K562 (cell line): ENCODE results near the gene IDH2. TPM values are rescaled to one million over a fixed set of nuclear protein-coding genes. Genes with fewer than 3 reads are reported as not detected.

Source experiments
- ATAC-seq: fragments of 200-7000 bp; cut with Tn5 transposase; 3 replicates; pipeline ENCODE4 v1.9.1; 2020; ENCODE audit warnings: moderate library complexity
- BruUV-seq: library from RNA; stranded (reverse); fragments of 400-500 nt; replicated peaks from 2 replicates; lab custom pipeline; 2021; lab: Mats Ljungman, UMichigan
- CTCF ChIA-PET: fragments of 300-600 bp; formaldehyde crosslinking; extraction: SDS; loops from one replicate; lab custom pipeline; 2021; ENCODE audit warnings: low intra/inter-chr PET ratio; lab: Yijun Ruan, JAX
- POLR2A ChIA-PET: fragments of 300-600, 350-650 bp; sonication (Branson Sonifier 250); formaldehyde crosslinking; extraction: SDS; loops from one replicate; lab custom pipeline; 2021; ENCODE audit warnings: antibody characterized with exemption, inconsistent platforms; lab: Yijun Ruan, JAX
- DNase-seq, 4 experiments: peaks; one replicate each; pipeline versions ENCODE4 v3.0.0 to v3.0.0-alpha.2; 2011 to 2018; ENCODE audit warnings: low spot score in 3 of 4, mixed read lengths in 3 of 4; ENCODE audit errors: extremely low read depth in 1 of 4
- FAIRE-seq: peaks from 2 replicates; lab custom pipeline; 2011; peaks lifted over from hg19 to GRCh38; lab: Jason Lieb, UNC
- H2AFZ ChIP-seq: 2 replicates; pipeline ENCODE4 v1.6.0; 2011; ENCODE audit warnings: low read depth, low read length, control low read depth, inconsistent platforms
- H3K27ac ChIP-seq: fragments of 200-600 bp; 3 replicates; pipeline ENCODE4 v1.8.0; 2011; ENCODE audit warnings: low read depth, mild to moderate bottlenecking, control low read depth, inconsistent platforms, low read length, moderate library complexity, mixed read lengths; ENCODE audit errors: extremely low read depth
- H3K27me3 ChIP-seq, 2 experiments: fragments of 300-600 bp in 1 of 2; 2 replicates in 1 of 2; 3 replicates in 1 of 2; pipeline versions ENCODE4 v1.6.0 to v1.8.0; 2011; ENCODE audit warnings: inconsistent platforms in 2 of 2, low read length in 2 of 2, mild to moderate bottlenecking in 1 of 2, mixed read lengths in 1 of 2, moderate library complexity in 1 of 2; ENCODE audit not compliant: control insufficient read depth in 2 of 2, insufficient read depth in 2 of 2
- H3K36me3 ChIP-seq: fragments of 300-600 bp; 3 replicates; pipeline ENCODE4 v1.8.0; 2011; ENCODE audit warnings: mild to moderate bottlenecking, low read length, inconsistent platforms; ENCODE audit not compliant: control insufficient read depth, insufficient read depth
- H3K4me1 ChIP-seq, 2 experiments: fragments of 200-600 bp in 1 of 2; replicated peaks in 1 of 2; 2 replicates in 1 of 2; 3 replicates in 1 of 2; pipeline versions ENCODE4 v1.5.1 to v1.8.0; 2011; ENCODE audit warnings: inconsistent platforms in 2 of 2, low read length in 2 of 2, mild to moderate bottlenecking in 1 of 2, mixed read lengths in 1 of 2, moderate library complexity in 1 of 2; ENCODE audit not compliant: control insufficient read depth in 2 of 2, insufficient read depth in 2 of 2
- H3K4me2 ChIP-seq: 2 replicates; pipeline ENCODE4 v1.6.1; 2011; ENCODE audit warnings: low read length, control low read depth, inconsistent platforms, mixed read lengths; ENCODE audit not compliant: insufficient read depth
- H3K4me3 ChIP-seq: fragments of 200-600 bp; sonication (generic), shearing (Covaris generic); 2 replicates; pipeline ENCODE4 v1.5.1; 2016; ENCODE audit warnings: control low read depth, inconsistent platforms
- H3K79me2 ChIP-seq: fragments of 200-600 bp; 3 replicates; pipeline ENCODE4 v1.8.0; 2011; ENCODE audit warnings: low read length, inconsistent platforms; ENCODE audit not compliant: control insufficient read depth, insufficient read depth
- H3K9ac ChIP-seq, 2 experiments: 2 replicates each; pipeline versions ENCODE4 v1.6.0 to v1.6.1; 2011; ENCODE audit warnings: low read depth in 2 of 2, low read length in 2 of 2, control low read depth in 1 of 2, inconsistent platforms in 1 of 2, mild to moderate bottlenecking in 1 of 2, mixed read lengths in 1 of 2; ENCODE audit not compliant: insufficient read depth in 1 of 2
- H3K9me1 ChIP-seq: one replicate; pipeline ENCODE4 v1.6.0; 2011; ENCODE audit warnings: inconsistent platforms, mild to moderate bottlenecking, low read length, moderate library complexity; ENCODE audit not compliant: control insufficient read depth, insufficient read depth
- H3K9me3 ChIP-seq: replicated peaks from 2 replicates; pipeline ENCODE4 v1.5.1; 2011; ENCODE audit warnings: low read depth, low read length, inconsistent platforms; ENCODE audit not compliant: control insufficient read depth, insufficient read depth
- H4K20me1 ChIP-seq: replicated peaks from 2 replicates; pipeline ENCODE4 v1.6.1; 2011; ENCODE audit warnings: low read length, inconsistent platforms, mixed read lengths; ENCODE audit not compliant: control insufficient read depth, insufficient read depth
- ARNT ChIP-seq, 2 experiments: fragments of 450-650 bp; IDR thresholded peaks; 2 replicates each; pipeline ENCODE4 v1.6.1; 2016; ENCODE audit warnings: mild to moderate bottlenecking in 1 of 2
- ATF7 ChIP-seq: fragments of 450-650 bp; IDR thresholded peaks from 2 replicates; pipeline ENCODE4 v1.7.1; 2014; ENCODE audit warnings: mild to moderate bottlenecking, moderate library complexity
- HDAC1 ChIP-seq, 2 experiments: fragments of 450-650 bp; IDR thresholded peaks; 2 replicates each; pipeline ENCODE4 v1.6.1; 2016 to 2017; ENCODE audit warnings: inconsistent platforms in 1 of 2, mild to moderate bottlenecking in 1 of 2, moderate library complexity in 1 of 2
- KLF1 ChIP-seq: fragments of 450-650 bp; IDR thresholded peaks from 2 replicates; pipeline ENCODE4 v1.6.1; 2016; ENCODE audit warnings: missing genetic modification characterization, missing compliant biosample characterization
- MTA2 ChIP-seq: fragments of 450-650 bp; IDR thresholded peaks from 2 replicates; pipeline ENCODE4 v1.6.1; 2016; ENCODE audit warnings: low read depth
- SMAD4 ChIP-seq: fragments of 250-450 bp; sonication (Bioruptor Pico); conservative IDR thresholded peaks from 2 replicates; pipeline ENCODE4 v1.8.0; 2021; ENCODE audit warnings: inconsistent platforms, mild to moderate bottlenecking, moderate library complexity
- TBL1XR1 ChIP-seq, 2 experiments: IDR thresholded peaks; 2 replicates each; pipeline ENCODE4 v1.6.1; 2012; ENCODE audit warnings: improper control_type of control experiment in 2 of 2, low read length in 2 of 2, mild to moderate bottlenecking in 1 of 2
- TRIM24 ChIP-seq, 2 experiments: fragments of 450-650 bp; IDR thresholded peaks; 2 replicates each; pipeline ENCODE4 v1.6.1; 2016
- TRIM28 ChIP-seq: fragments of 450-650 bp; IDR thresholded peaks from 2 replicates; pipeline ENCODE4 v1.6.1; 2017
- ZNF436 ChIP-seq: fragments of 250-450, 450-650 bp; sonication (Bioruptor Pico); formaldehyde crosslinking; IDR thresholded peaks from 2 replicates; pipeline ENCODE4 v1.7.0; 2020; ENCODE audit warnings: mild to moderate bottlenecking
- WGBS: fragments of 100-300 bp; shearing (Covaris generic); methylation state at CpG from one replicate; pipeline ENCODE4 v1.1.6; 2016; ENCODE audit warnings: low coverage, mixed read lengths; ENCODE audit not compliant: insufficient coverage; ENCODE audit errors: missing lambda C conversion rate; 5-methylcytosine and 5-hydroxymethylcytosine counted together
- in situ Hi-C: fragments of 300-500 bp; cut with MboI; formaldehyde crosslinking; loops from 4 replicates; pipeline ENCODE4 v1.15.0; 2018; ENCODE audit warnings: inconsistent platforms, mixed read lengths
- intact Hi-C: fragments of 100-400 bp; cut with micrococcal nuclease; formaldehyde crosslinking; loops from 2 replicates; pipeline ENCODE4 v1.14.2; 2022
- polyA plus RNA-seq, 8 experiments: library from polyadenylated mRNA; depleted of rRNA in 4 of 8; stranded (reverse) in 5 of 8; unstranded in 3 of 8; fragments of >200 nt; fragmentation: Nextera tagmentation in 2 of 8; fragmentation: Illumina TruSeq in 1 of 8; extraction: Ambion mirVana in 2 of 8; extraction: Trizol in 1 of 8; gene quantifications; 2 replicates each; pipeline versions ENCODE4 v1.2.1 to v1.2.3, GENCODE V29; 2011 to 2014; ENCODE audit warnings: inconsistent platforms in 1 of 8, missing spikeins in 1 of 8
- total RNA-seq, 7 experiments: library from RNA; depleted of rRNA in 6 of 7; stranded (reverse); fragments of >200 nt in 6 of 7; fragmentation: Illumina TruSeq in 2 of 7; extraction: Trizol in 2 of 7; gene quantifications; 2 replicates each; pipeline versions ENCODE4 v1.2.1 to v1.2.3, GENCODE V29; 2011 to 2021; ENCODE audit warnings: low replicate concordance in 1 of 7
- TF ChIP-seq, protein P1 (sequence below): sonication (generic); formaldehyde crosslinking; IDR thresholded peaks from 2 replicates; pipeline ENCODE4 v1.8.0; 2022; ENCODE audit warnings: missing genetic modification reagents, mild to moderate bottlenecking, moderate library complexity, borderline replicate concordance
- TF ChIP-seq, protein P2 (sequence below), 2 experiments: fragments of 150-350 bp in 1 of 2; IDR thresholded peaks; 2 replicates each; pipeline ENCODE4 v1.6.1; 2012 to 2016; ENCODE audit warnings: low read depth in 2 of 2, low read length in 2 of 2, mild to moderate bottlenecking in 1 of 2, moderate library complexity in 1 of 2
- TF ChIP-seq, protein P3 (sequence below), 2 experiments: fragments of 450-650 bp; IDR thresholded peaks; 2 replicates each; pipeline ENCODE4 v1.6.1; 2016
- TF ChIP-seq, protein P4 (sequence below): fragments of 450-650 bp; IDR thresholded peaks from 2 replicates; pipeline ENCODE4 v1.6.1; 2016

Gene IDH2
- total and polyA plus RNA-seq, 9 of the 15 experiments (the other 6 are each of a cell fraction or from before 2014, with no cell fraction given) = 0.70 to 99.9 (median 59.2) TPM

DNA sequence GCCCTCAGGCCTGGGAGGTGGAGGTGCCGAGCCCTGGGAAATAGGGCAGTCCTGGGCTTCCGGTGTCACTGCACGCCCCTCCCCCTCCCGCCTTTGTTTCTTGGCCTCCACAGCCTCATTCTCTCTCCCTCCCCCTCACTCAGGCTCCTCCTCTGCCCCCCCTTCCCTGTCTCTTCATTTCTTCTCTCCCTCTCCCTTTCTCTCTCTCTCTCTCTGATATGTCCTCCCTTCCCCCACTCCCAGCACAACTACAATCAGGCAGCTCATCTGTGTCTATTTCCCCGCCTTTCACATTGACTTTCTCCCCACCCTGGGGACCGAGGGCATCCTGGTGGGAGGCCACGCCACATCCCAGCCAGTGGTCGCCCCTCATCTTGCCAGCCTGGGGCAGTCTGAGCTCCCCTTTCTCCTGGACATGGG is 40.2 kb downstream of the IDH2 start:
- WGBS = 38% methylated on average over 4 of the region's 8 CpGs
- Histone ChIP-seq H4K20me1 (no peaks in the 10 kb centered on the region), H2AFZ (peak overlapping the region; percentile 80), H3K4me3 (no peak overlapping the region), H3K9me3 (no peaks in the 10 kb centered on the region), H3K27me3 (no peaks in the 10 kb centered on the region), H3K27ac (peak overlapping the region; percentile 85), H3K9me1 (no peaks in the 10 kb centered on the region), H3K9ac (peak overlapping the region; percentile 68 to 80), H3K36me3 (no peaks in the 10 kb centered on the region), H3K79me2 (peaks cover 7% of the 10 kb centered on the region; the same call in 2 of the 3 replicates), H3K4me1 (peaks cover 52 to 56% of the 10 kb centered on the region in 2 experiments), H3K4me2 (peak overlapping the region; percentile 66)
- peak; percentile 81 for FAIRE-seq
- peak; percentile 79 to 93 (median 86) for DNase-seq
- no TSS peak for BruUV-seq
- POLR2A ChIA-PET = no interaction called here
- intact Hi-C loops (no loop called here), in situ Hi-C loops (no loop called here)
- peak; percentile 88 for ATAC-seq
- CTCF ChIA-PET = no interaction called here
- peak in 1 of 2 experiments; percentile 16; a peak in 1 of 4 replicates for TF ChIP-seq TBL1XR1 (IDR thresholded peaks at IDR 0.05; ENCODE audit: low read length in 2 of 2)
- TF ChIP-seq, protein P1, sequence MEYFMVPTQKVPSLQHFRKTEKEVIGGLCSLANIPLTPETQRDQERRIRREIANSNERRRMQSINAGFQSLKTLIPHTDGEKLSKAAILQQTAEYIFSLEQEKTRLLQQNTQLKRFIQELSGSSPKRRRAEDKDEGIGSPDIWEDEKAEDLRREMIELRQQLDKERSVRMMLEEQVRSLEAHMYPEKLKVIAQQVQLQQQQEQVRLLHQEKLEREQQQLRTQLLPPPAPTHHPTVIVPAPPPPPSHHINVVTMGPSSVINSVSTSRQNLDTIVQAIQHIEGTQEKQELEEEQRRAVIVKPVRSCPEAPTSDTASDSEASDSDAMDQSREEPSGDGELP (CRISPR knock-in tag) = no peak
- no peak for TF ChIP-seq KLF1
- TF ChIP-seq, protein P2, sequence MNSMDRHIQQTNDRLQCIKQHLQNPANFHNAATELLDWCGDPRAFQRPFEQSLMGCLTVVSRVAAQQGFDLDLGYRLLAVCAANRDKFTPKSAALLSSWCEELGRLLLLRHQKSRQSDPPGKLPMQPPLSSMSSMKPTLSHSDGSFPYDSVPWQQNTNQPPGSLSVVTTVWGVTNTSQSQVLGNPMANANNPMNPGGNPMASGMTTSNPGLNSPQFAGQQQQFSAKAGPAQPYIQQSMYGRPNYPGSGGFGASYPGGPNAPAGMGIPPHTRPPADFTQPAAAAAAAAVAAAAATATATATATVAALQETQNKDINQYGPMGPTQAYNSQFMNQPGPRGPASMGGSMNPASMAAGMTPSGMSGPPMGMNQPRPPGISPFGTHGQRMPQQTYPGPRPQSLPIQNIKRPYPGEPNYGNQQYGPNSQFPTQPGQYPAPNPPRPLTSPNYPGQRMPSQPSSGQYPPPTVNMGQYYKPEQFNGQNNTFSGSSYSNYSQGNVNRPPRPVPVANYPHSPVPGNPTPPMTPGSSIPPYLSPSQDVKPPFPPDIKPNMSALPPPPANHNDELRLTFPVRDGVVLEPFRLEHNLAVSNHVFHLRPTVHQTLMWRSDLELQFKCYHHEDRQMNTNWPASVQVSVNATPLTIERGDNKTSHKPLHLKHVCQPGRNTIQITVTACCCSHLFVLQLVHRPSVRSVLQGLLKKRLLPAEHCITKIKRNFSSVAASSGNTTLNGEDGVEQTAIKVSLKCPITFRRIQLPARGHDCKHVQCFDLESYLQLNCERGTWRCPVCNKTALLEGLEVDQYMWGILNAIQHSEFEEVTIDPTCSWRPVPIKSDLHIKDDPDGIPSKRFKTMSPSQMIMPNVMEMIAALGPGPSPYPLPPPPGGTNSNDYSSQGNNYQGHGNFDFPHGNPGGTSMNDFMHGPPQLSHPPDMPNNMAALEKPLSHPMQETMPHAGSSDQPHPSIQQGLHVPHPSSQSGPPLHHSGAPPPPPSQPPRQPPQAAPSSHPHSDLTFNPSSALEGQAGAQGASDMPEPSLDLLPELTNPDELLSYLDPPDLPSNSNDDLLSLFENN (IDR thresholded peaks at IDR 0.05; ENCODE audit: low read depth in 2 of 2, low read length in 2 of 2) = peak in 1 of 2 experiments; percentile 51; a peak in 1 of 4 replicates
- TF ChIP-seq, protein P3, sequence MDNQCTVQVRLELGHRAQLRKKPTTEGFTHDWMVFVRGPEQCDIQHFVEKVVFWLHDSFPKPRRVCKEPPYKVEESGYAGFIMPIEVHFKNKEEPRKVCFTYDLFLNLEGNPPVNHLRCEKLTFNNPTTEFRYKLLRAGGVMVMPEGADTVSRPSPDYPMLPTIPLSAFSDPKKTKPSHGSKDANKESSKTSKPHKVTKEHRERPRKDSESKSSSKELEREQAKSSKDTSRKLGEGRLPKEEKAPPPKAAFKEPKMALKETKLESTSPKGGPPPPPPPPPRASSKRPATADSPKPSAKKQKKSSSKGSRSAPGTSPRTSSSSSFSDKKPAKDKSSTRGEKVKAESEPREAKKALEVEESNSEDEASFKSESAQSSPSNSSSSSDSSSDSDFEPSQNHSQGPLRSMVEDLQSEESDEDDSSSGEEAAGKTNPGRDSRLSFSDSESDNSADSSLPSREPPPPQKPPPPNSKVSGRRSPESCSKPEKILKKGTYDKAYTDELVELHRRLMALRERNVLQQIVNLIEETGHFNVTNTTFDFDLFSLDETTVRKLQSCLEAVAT (IDR thresholded peaks at IDR 0.05) = peak; percentile 86 to 94
- TF ChIP-seq ZNF436 (CRISPR knock-in tag) = no peak
- peak; percentile 76 for TF ChIP-seq MTA2
- 0 out of 2 replicates have a peak, but pooled peaks have one; percentile 24 for TF ChIP-seq TRIM28
- peak in 1 of 2 experiments; percentile 93; a peak in 2 of 4 replicates for TF ChIP-seq HDAC1 (IDR thresholded peaks at IDR 0.05)
- TF ChIP-seq, protein P4, sequence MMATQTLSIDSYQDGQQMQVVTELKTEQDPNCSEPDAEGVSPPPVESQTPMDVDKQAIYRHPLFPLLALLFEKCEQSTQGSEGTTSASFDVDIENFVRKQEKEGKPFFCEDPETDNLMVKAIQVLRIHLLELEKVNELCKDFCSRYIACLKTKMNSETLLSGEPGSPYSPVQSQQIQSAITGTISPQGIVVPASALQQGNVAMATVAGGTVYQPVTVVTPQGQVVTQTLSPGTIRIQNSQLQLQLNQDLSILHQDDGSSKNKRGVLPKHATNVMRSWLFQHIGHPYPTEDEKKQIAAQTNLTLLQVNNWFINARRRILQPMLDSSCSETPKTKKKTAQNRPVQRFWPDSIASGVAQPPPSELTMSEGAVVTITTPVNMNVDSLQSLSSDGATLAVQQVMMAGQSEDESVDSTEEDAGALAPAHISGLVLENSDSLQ = peak; percentile 71
- peak in 1 of 2 experiments; percentile 95; a peak in 2 of 4 replicates for TF ChIP-seq ARNT (IDR thresholded peaks at IDR 0.05)
- TF ChIP-seq SMAD4 = peak; percentile 13; the same call in 1 of the 2 replicates
- peak; percentile 81 to 86 for TF ChIP-seq TRIM24 (IDR thresholded peaks at IDR 0.05)
- TF ChIP-seq ATF7 = 0 out of 2 replicates have a peak, but pooled peaks have one; percentile 27
